Tibial nerve (tissue), 3 donors: ENCODE data around the gene PERM1.

Experiments used
- CTCF ChIP-seq, 5 experiments: fragments of 200-600 bp in 3 of 5; fragments of 450-650 bp in 2 of 5; sonication (generic) in 3 of 5; IDR thresholded peaks; one replicate each; pipeline ENCODE4 v1.5.1; 2016 to 2019; ENCODE audit warnings: antibody characterized with exemption in 5 of 5, mild to moderate bottlenecking in 3 of 5, moderate library complexity in 2 of 5
- POLR2A ChIP-seq, 2 donors: fragments of 450-650 bp; IDR thresholded peaks; one replicate each; pipeline ENCODE4 v1.6.1; 2017; ENCODE audit warnings: antibody characterized with exemption in 2 of 2, mild to moderate bottlenecking in 2 of 2, moderate library complexity in 2 of 2

GRCh38 chr1:930633-931138 is 51.2 kb downstream of the PERM1 start:
- TF ChIP-seq CTCF (IDR thresholded peaks at IDR 0.05): no peak
- no peak for TF ChIP-seq POLR2A (IDR thresholded peaks at IDR 0.05)
